NCI-H2029 (cell line): ENCODE data around the gene OR8K5.
"Not testable (repeated sequence)": the region's sequence is repeated elsewhere in the genome, so short reads cannot be mapped to it uniquely, and the experiment has no call there.

Source experiments
- DNase-seq: peaks from one replicate; lab custom pipeline; 2025; lab: John Stamatoyannopoulos, UW

Gene OR8K5, protein sequence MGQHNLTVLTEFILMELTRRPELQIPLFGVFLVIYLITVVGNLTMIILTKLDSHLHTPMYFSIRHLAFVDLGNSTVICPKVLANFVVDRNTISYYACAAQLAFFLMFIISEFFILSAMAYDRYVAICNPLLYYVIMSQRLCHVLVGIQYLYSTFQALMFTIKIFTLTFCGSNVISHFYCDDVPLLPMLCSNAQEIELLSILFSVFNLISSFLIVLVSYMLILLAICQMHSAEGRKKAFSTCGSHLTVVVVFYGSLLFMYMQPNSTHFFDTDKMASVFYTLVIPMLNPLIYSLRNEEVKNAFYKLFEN

DNA sequence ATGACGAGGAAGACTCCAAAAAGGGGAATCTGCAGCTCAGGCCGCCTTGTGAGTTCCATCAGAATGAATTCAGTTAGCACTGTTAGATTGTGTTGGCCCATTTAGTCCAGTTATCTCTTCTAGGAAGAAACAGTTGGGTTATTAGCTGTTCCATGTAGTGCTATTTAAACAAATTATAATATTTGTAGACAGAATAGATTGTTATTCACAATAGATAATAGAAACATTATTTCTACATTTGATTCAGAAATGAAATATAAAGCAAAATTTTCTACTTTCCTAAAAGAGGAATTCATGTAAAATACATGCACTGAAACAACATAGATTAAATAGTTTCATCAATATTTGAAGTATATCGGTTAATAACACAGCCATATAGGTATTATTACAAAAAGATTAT is at the start of gene OR8K5:
OR8K5 (minus strand) TSS at position 101 of the 400 bp plus-strand sequence; CDS start at position 101, 0 bp downstream.
- DNase-seq: no peak

DNA sequence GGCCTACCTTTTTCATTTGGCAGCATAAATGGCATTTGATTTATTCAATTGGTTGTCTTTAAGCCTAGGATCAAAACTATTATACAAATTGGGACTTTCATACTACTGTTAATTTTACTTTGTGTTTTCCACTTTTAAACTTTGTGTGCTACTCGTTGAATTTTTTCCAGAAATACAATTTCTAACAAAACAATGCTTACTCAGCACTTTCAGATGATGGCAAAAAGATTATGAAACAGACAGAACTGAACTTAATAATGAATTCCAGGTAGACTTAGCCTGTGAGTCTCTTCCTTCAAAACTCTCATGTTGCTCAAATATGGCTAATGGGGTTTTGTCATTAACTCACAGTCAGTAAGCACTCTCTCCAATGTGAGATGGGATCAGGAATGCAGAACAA is 47.7 kb upstream of the OR8K5 start:
- DNase-seq: no peak

- no peak for DNase-seq
Observed at GRCh38 chr11:56197367-56197766, 37.2 kb upstream of the OR8K5 start.

DNA sequence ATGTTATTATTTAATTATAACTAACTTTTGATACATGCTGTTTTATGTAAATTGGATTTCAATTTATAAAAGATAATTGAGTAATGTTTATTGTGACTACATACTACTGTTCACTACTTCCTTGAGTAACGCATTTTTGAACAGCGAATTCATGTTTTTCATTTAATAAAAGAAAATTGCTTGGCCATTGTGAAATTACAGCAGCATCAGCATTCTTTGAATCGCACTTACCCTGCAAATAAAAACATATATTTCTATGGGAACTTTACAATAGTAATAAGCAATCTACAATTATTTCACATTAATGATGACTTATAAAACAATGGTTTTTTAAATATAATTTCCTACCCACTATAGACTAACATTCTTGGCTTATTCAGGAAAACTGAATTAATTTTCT is 36.6 kb upstream of the OR8K5 start:
- no peak for DNase-seq

DNA sequence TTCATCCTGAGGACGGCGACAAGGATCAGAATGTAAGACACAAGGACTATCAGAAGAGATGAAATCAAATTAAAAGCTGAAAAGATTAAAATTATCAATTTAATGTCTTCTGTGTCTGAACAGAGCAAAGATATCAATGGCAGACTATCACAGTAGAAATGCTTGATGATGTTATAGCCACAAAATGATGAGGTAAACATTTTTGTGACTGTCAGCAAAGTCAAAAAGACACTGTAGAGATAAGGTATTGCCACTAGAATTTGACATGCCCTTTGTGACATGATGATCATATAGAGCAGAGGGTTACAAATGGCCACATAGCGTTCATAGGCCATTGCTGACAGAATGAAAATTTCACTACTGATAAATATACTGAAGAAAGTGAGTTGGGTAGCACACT is 28.5 kb upstream of the OR8K5 start:
- DNase-seq: no peak

DNA sequence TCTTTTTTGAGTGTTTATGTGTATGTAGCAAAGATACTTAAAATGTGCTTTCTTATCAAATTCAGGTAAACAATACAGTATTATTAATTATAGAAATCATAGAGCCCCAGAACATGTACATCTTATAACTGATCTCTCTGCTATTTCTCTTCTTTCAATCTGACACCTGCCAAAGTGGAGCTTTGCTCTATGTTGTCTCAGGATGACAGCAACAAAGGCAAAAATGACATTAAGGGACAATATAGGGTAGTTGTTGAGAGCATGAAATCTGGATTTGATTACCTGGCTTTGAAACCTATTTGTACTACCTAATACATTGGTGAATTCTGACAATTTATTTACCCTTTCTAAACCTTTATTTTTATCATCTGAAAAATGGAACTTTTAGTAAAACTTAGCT is 23.3 kb upstream of the OR8K5 start:
- no peak for DNase-seq

DNA sequence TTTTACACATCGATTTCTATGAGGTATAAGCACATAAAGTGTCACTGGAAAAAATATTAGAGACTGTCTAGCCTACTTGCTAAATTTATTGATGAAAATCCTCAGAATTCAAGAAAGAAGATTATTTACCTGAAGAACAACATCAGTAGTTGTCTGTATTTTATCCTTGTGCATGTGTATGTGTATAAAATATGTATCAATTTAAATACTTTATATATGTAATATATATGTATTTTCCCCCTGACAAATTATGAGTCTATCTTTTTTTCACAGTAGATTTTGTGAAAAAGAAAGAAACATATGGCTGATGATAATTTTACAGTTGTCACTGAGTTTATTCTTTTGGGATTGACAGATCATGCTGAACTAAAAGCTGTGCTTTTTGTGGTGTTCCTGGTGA is 16.2 kb upstream of the OR8K5 start, which contains the start of gene OR5J2:
OR5J2 (plus strand) TSS at position 301 of the 400 bp plus-strand sequence; CDS start at position 301, 0 bp downstream.
- DNase-seq: no peak

GRCh38 chr11:56172256-56172830 is 12.2 kb upstream of the OR8K5 start:
- no peak for DNase-seq

DNA sequence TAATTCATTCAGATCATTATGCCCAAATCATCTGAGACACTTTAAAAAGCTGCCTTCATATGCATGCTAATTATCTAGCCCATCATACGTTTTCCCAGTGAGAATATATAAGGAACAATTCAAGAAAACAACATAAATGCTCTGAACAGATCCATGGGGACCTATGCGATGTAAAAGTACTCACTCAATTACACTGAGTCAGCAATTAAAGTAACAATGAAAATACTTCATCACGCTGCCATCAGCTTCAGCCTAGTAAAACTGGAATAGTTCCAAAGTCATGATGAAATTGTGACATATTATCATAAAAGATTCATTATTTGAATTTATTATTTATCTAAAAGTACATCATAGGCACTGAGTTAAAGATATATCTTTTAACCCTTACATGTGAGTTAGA is 3.7 kb upstream of the OR8K5 start:
- no peak for DNase-seq

DNA sequence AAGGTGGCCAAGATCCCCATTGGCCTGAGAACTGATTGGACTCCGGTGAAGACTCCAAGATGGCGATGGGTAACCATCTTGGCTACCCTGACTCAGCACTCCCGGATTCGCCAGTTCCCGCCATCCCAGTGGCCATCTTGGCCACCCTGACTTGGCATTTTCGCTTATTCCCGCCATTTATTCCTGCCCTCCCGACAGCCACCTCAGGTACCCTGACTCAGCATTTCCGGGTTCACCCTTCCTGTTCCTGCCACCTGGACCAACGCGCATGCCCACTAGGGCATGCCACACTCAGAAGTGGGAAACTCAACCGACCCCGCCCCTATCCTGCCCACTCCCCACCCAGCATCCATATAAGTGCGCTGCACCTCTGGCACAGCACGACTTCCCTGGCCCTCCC is 7.8 kb downstream of the OR8K5 start:
- DNase-seq: no peak

DNA sequence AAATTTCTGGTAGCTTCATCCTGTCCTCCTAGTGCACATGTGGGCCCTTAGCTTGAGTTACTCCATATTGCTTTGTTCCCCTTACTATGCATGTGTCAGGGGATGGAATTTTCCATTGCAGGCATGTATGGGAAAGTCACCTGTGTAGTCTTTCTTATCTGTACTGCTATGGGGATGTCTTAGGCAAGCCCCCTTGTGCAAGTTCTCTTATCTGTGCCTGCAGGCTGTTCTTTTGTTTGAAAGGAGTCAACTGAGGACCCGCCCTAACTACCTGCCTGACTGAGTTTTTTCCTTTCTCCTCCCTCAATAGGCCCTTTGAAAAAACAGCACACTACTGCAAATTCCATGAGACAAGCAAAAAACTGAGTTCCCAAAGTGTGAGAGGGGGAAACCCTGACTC is 8.7 kb downstream of the OR8K5 start:
- DNase-seq: no peak

- DNase-seq: not testable (repeated sequence)
Observed at GRCh38 chr11:56143681-56144080, 16.4 kb downstream of the OR8K5 start.

- DNase-seq: no peak
Observed at GRCh38 chr11:56140151-56140661, 19.9 kb downstream of the OR8K5 start, which contains the start of gene OR8J3. Gene OR8J3, minus strand, starts transcription at chr11:56140201. Its CDS starts 2,483 bp downstream, at chr11:56137718.

GRCh38 chr11:56122073-56122472 is 38.0 kb downstream of the OR8K5 start, which contains the start of gene OR8H3:
Gene OR8H3, plus strand, starts transcription at chr11:56122373. Its CDS starts 0 bp downstream, at chr11:56122373.
- no peak for DNase-seq
